Fibroblast of villous mesenchyme (primary cell): ENCODE measurements around the gene AUP1. TPM values are rescaled to one million over a fixed set of nuclear protein-coding genes. Genes with fewer than 3 reads are reported as not detected.

ENCODE experiments used
- DNase-seq: peaks from one replicate; pipeline ENCODE4 v3.0.0-alpha.2; 2010; ENCODE audit warnings: low read depth
- H3K4me3 ChIP-seq: 2 replicates; pipeline ENCODE4 v1.5.1; 2011; ENCODE audit warnings: low read depth, mild to moderate bottlenecking, low read length
- CTCF ChIP-seq: IDR thresholded peaks from 2 replicates; pipeline ENCODE4 v1.5.1; 2012; ENCODE audit warnings: low read depth, mild to moderate bottlenecking, low read length; ENCODE audit not compliant: insufficient read depth
- total RNA-seq: library from RNA; depleted of rRNA; stranded (reverse); fragments of >200 nt; gene quantifications from 2 replicates; pipeline ENCODE4 v1.2.3, GENCODE V29; 2012

The AUP1 gene
- total RNA-seq, 1 donor, result 68.2 TPM

- DNase-seq, result no peak
Measured at GRCh38 chr2:74512744-74513604, 16.5 kb downstream of the AUP1 start.

GRCh38 chr2:74511104-74511989 is 18.2 kb downstream of the AUP1 start:
- H3K4me3 ChIP-seq, result no peak overlapping the region
- no peak for DNase-seq
- TF ChIP-seq CTCF, result no peak

More at GRCh38 chr2:74512744-74513604, 16.5 kb downstream of the AUP1 start:
- no peak for TF ChIP-seq CTCF
- no peak overlapping the region for H3K4me3 ChIP-seq

- no peak for DNase-seq
- no peak for TF ChIP-seq CTCF
- no peak overlapping the region for H3K4me3 ChIP-seq
Measured at GRCh38 chr2:74510272-74510671, 19.2 kb downstream of the AUP1 start.

- peak overlapping the region; percentile 98 for H3K4me3 ChIP-seq
- DNase-seq, result peak; percentile 42
- no peak for TF ChIP-seq CTCF
Measured at GRCh38 chr2:74507926-74508520, 21.5 kb downstream of the AUP1 start.

- H3K4me3 ChIP-seq, result peak within 1 kb of the TSS; percentile 98
- DNase-seq, result peak; percentile 98
- TF ChIP-seq CTCF, result peak; percentile 53
Measured at GRCh38 chr2:74507145-74507925, 22.2 kb downstream of the AUP1 start, which contains the start of gene PCGF1. TSS of gene PCGF1 (minus strand) at chr2:74507695. CDS start at chr2:74507668, 27 bp downstream.
